Stimulated activated CD8-positive, alpha-beta memory T cell treated with anti-CD3 and anti-CD28 coated beads, Interleukin-4, amount 100 ng/mL, for 1 hour (primary cell): ENCODE measurements around the gene ITPK1.
"Not testable (repeated sequence)": the region's sequence is repeated elsewhere in the genome, so short reads cannot be mapped to it uniquely, and the experiment has no call there.

Source experiments
- DNase-seq, 2 donors: peaks; one replicate each; pipeline ENCODE4 v3.0.0-alpha.2; 2020; ENCODE audit warnings: low read depth in 2 of 2, low spot score in 1 of 2

Gene ITPK1

DNA sequence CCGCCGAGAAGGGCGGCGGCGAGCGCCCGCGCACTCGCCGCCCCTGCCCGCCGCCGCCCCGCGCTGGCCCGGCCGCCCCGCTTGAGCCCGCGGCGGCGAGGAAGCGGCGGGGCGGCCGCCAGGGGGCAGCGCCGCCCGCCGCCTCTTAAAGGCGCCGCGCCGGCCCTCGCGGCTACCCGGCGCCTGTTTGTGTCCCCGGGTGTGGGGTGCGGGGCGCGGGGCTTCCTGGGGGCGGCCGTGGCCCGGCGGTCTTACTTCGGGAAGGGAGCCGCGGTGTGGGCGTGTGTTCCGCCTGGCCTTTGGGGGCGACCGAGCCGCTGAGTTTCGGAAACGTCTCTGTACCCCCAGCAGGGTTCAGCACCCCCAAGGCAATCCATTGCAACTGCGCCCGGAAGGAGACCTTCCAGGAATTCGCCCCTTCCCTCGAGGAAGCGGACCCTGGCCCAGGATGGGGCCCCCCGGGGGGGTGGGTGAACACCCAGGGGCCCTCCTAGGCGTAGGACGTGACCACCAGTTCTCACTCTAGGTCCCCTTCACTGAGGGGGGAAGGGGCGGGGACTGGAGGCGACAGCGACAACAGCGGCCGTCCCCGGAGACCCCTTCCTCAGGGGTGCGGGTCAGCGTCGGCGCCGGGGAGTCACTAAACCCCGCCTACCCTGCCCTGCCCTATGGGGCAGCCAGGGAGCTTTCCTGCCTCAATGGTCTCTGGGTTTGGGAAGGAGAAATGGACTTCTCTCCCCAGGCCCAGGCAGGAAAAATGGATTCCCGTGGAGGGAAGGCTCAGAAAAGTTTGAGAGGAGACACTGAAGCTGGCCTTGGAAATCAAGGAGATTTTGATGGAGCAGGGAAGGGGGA is at the start of gene ITPK1:
ITPK1 (minus strand) TSS at position 105 of the 855 bp plus-strand sequence. CDS start 762 bp downstream, outside the sequence.
- peak; percentile 13 to 26 for DNase-seq

GRCh38 chr14:93163564-93163963 is 47.8 kb upstream of the ITPK1 start:
- DNase-seq, result no peak

DNA sequence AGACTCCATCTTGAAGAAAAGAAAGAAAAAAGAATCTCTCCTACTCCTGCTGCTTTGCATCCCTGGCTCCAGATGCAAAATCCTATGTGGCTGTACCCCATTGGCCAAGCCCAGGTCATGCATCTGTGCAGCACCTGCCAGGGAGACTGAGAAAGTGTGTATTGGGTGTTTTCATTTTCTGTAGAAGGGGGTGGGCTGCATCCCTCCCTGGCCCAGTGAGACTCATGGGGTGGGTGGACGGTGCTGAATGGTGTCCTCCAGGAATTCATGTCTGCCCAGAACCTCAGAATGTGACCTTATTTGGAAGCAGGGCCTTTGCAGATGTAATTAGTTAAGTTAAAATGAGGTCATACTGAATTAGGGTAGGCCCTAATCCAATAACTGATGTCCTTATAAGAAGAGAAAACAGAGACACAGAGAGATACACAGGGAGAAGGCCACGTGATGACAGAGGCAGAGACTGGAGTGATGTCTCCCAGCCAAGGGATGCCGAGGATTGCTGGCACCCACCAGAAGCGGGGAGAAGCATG is 45.8 kb upstream of the ITPK1 start:
- DNase-seq, result no peak

DNA sequence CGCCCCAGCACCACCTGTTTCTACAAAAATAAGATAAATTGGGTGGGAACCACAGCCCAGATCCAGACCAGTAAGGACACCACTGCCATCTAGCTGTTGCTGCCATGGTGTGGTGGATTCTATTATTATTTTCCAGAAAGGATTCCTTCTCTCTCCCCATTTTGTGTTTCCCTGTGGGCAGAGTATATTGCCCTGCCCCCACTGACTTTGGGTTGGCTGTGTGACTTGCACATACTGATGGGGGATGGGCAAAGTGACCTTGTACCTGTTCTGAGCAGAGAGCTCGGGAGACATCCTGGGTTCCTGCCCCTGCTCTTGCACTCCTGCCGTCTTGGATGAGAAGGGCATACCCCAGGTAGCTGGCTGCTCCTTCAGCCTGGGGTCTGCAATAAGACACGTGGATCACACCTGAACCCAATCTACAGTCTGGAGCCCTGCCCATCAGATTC is 44.7 kb upstream of the ITPK1 start:
- no peak for DNase-seq

DNA sequence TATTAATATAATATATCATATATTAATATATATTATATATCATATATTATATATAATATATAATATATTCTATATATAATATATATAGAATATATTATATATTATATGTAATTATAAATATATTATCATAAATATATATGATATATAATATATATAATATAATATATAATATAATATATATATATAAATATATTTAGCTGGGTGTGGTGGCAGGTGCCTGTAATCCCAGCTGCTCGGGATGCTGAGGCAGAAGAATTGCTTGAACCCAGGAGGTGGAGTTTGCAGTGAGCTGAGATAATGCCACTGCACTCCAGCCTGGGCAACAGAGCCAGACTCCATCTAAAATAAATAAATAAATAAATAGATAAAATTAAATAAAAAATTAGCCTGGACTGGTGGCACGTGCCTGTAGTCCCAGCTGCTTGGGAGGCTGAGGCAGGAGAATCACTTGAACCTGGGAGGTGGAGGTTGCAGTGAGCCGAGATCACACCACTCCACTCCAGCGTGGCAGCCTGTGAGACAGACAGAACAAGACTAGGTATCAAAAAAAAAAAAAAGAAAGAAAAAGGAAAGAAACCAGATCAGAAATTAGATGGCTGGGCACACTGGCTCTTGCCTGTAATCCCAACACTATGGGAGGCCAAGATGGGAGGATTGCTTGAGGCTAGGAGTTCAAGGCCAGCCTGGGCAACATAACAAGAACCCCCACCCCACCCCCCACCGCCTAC is 44.1 kb upstream of the ITPK1 start:
- DNase-seq, result not testable (repeated sequence)

DNA sequence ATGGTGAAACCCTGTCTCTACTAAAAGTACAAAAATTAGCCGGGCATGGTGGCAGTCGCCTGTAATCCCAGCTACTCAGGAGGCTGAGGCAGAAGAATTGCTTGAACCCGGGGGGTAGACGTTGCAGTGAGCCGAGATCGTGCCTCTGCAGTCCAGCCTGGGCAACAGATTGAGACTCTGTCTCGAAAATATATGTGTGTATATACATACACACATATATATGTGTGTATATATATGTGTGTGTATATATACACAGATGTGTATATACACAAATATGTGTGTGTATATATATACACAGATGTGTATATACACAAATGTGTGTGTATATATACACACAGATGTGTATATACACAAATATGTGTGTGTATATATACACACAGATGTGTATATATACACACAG is 42.6 kb upstream of the ITPK1 start:
- not testable (repeated sequence) for DNase-seq

- DNase-seq, result no peak
Observed at GRCh38 chr14:93156693-93157369, 41.1 kb upstream of the ITPK1 start.

DNA sequence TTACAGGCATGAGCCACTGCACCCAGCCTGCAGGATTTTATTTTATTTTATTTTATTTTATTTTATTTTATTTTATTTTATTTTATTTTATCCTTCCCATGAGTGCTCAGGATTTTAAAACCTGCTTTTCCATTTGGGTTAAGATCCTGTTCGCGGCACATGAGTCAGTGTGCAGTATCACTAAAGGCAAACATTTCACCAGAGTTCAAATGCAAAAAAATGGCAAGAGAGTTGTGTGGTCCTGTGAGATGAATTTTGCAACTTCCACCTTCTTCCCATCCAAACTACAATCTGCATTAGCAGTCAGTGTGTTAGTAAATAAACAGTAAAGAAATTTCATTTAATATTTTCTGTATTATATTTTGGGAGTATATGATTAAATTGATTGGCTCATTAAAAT is 39.9 kb upstream of the ITPK1 start:
- DNase-seq, result no peak

DNA sequence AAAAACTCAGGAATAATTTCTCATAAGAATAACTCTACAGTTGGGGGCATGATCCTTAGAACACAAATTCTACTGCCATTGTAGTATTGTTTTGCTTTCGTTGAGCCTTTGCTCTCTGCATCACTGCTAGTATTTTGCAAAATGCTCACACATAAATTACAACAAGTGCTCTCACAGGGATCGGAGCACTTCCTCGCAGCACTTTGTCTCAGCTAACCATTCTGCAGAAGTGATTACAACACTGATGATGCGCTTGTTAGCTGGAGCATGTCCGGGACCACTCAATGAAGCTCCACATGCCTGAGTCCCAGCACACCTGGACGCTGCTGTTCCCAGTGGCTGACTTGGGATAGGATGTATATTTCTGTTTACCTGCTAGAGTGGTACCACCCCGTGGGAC is 37.4 kb upstream of the ITPK1 start:
- DNase-seq, result no peak

- DNase-seq, result no peak
Observed at GRCh38 chr14:93150227-93151208, 34.8 kb upstream of the ITPK1 start.

- no peak for DNase-seq
Observed at GRCh38 chr14:93148979-93149378, 33.3 kb upstream of the ITPK1 start.

DNA sequence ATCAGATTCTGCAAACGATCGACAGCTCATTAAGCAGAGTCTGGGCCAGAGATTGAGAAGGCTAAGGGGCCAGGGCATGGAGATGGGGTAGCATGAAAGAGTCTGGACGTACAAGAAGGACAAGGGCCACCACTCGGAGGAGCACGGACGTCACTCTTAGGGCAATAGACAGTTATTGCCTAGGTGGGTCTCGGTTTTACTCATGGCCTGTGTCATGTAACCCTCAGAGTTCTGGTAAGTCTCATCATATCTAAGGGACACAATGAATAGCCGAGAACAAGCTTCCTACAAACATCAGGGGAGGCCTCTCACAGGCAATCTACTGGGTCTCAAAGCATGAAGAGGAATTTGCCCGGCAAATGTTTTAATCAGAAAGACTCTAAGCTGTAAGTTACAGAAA is 30.4 kb upstream of the ITPK1 start:
- no peak for DNase-seq

- no peak for DNase-seq
Observed at GRCh38 chr14:93142854-93143652, 27.3 kb upstream of the ITPK1 start.

DNA sequence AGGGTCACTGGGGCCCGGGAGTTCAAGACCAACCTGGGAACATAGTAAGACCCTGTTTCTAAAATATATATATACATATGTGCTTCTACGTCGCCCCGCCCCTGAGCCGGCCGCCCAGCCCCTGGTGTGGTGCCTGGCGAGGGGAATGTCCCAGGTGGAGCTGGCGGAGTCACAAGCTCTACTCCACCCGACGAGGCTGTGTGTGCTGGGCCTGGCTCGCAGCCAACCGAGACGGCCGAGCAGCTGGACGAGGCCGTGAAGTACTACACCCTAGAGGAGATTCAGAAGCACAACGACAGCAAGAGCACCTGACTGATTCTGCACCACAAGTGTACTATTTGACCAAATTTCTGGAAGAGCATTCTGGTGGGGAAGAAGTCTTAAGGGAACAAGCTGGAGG is 22.1 kb upstream of the ITPK1 start:
- DNase-seq, result no peak

GRCh38 chr14:93136508-93136907 is 20.8 kb upstream of the ITPK1 start:
- not testable (repeated sequence) for DNase-seq

DNA sequence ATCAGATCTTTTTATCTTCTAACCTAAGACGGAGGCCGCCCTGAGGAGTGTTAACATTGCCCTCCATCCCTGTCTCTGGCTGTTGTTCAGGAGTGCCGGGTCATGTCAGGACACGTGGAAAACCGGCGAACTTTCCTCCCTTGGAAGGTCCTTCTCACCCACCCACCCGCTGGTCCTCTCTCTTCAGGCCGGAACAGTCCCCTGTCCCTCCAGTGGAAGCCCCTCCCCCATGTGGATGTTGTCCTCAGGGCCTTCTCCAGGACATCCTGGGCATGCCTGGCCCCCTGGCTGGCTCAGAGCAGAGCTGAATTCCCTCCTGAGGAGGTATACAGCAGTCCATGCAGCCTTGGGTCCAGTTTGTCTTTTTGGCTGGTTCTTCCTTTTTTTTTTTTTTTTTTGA is 20.3 kb upstream of the ITPK1 start:
- no peak for DNase-seq

- DNase-seq, result no peak
Observed at GRCh38 chr14:93135399-93135798, 19.7 kb upstream of the ITPK1 start.

DNA sequence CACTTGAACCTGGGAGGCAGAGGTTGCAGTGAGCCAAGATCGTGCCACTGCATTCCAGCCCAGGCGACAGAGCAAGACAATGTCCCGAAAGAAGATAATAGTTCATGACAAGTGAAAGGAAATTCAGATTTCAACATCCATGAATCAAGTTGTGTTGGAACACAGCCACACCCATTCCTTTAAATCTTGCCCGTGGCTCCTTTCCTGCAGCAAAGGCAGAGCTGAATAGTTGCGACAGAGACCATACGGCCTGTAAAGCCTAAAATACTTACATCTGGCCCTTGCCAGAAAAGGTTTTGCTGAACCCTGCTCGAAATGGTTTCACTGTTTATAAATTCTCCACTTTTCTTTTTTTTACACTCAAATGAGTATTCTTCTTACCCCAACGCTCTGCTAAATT is 17.7 kb upstream of the ITPK1 start:
- no peak for DNase-seq

- DNase-seq, result no peak
Observed at GRCh38 chr14:93132472-93133065, 16.8 kb upstream of the ITPK1 start.
